Melanocyte of skin (primary cell): ENCODE data around the gene EPC1. TPM values are rescaled to one million over a fixed set of nuclear protein-coding genes. Genes with fewer than 3 reads are reported as not detected.

Experiments used
- small RNA-seq, 2 donors: library from RNA; depleted of rRNA; stranded (forward); fragments of <200 nt; gene quantifications; one replicate each; pipeline ENCODE3, GENCODE V24; 2012
- total RNA-seq, 2 donors: library from RNA; depleted of rRNA; stranded (reverse); fragments of >200 nt; gene quantifications; 2 replicates each; pipeline ENCODE4 v1.2.3, GENCODE V29; 2012

EPC1 gene
- 10 to 100 TPM; 17.0 to 17.6 TPM for total RNA-seq

DNA sequence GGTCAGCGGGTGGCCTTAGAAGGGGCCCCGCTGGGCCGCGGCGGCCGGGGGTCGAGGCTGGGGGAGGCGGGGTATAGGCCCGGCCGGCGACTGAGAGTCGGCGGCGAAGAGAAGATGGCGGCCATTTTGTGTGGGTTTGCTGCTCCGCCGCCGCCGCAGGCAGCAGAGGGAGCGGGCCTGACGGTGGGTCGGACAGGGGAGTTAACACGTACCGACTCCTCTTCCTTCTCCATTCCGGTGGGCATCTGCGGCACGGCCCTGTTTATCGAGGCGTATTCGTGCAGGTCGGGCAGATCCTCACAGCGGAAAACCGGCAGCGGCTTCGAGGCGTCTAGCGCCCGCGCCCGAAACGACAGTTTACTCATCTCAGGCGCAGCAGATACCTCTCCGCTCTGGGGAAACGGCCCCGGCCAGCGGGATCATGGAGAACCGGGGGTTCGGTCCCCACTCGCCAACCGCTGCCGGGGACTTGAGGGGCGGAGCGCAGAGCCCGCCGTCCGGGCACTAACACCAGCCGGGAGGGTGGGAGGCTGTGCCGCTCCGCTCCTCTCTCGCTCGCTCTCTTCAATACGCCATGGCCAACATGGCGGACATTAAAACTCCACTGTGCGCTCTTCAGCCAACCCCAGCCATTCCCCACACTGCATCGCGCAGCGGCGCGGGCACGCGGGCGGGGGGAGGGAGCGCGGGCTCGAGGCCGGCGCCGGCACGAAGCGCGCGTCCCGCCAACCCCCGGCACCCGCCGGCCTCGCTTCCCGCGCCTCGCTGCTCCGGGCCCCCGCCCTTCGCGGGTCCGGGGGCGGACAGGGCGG is at the start of gene EPC1:
Gene EPC1 (minus strand): TSS at position 608 of the 812 bp plus-strand sequence. CDS start 243 bp downstream, at position 365.

Small RNAs within 50 kb of the gene (small RNA-seq; reads per million reads assigned to genes)
- gene RNU6-1244P, result 0 reads per million in 2 donors

Other genes with a start within 250 kb of the EPC1 start
- 1 to 10 TPM; 4.7 to 5.5 TPM for gene CCDC7, start 99.0 kb upstream of the EPC1 start, total RNA-seq